ENCODE data around the gene RANBP10. TPM values are rescaled to one million over a fixed set of nuclear protein-coding genes. Genes with fewer than 3 reads are reported as not detected.

Gene RANBP10
- total and polyA plus RNA-seq, 4 donors, result 9.8 to 15.5 (median 13.8) TPM

GRCh38 chr16:67773099-67773498 is 33.3 kb downstream of the RANBP10 start:
- Histone ChIP-seq H3K36me3 (ENCODE audit: control insufficient read depth in 4 of 4, insufficient read depth in 3 of 4, low read depth in 1 of 4, low read length in 3 of 4) (no peaks in the 10 kb centered on the region), H3K9ac (ENCODE audit: low read depth in 1 of 2, low read length in 2 of 2) (peak overlapping the region in 1 of 2 donors; percentile 37), H3K27me3 (ENCODE audit: control insufficient read depth in 4 of 4, insufficient read depth in 4 of 4, low read length in 3 of 4) (no peaks in the 10 kb centered on the region), H3K4me1 (ENCODE audit: control insufficient read depth in 4 of 4, insufficient read depth in 4 of 4, low read length in 3 of 4) (peaks cover 17 to 54% (median 41%) of the 10 kb centered on the region in 4 donors), H3K27ac (ENCODE audit: low read depth in 1 of 2, low read length in 2 of 2) (peak overlapping the region; percentile 81 to 82), H3K4me3 (ENCODE audit: low read depth in 1 of 3, low read length in 3 of 3) (no peak overlapping the region), H3K9me3 (ENCODE audit: control insufficient read depth in 4 of 4, low read length in 3 of 4) (no peaks in the 10 kb centered on the region)
- DNase-seq (ENCODE audit: low spot score), result no peak
- 16% methylated on average over 4 of the region's 4 CpGs for WGBS
- TF ChIP-seq SP1 (IDR thresholded peaks at IDR 0.05) (no peak), RXRA (IDR thresholded peaks at IDR 0.05) (peak in 1 of 2 donors; percentile 49), JUND (IDR thresholded peaks at IDR 0.05) (no peak), RAD21 (IDR thresholded peaks at IDR 0.05) (no peak), ATF3 (IDR thresholded peaks at IDR 0.05) (no peak), FOXA2 (IDR thresholded peaks at IDR 0.05) (peak; percentile 14), HNF4A (conservative IDR thresholded peaks at IDR 0.05) (peak in 1 of 2 donors; percentile 23), EGR1 (IDR thresholded peaks at IDR 0.05; ENCODE audit: low read depth in 2 of 2) (no peak), TAF1 (conservative IDR thresholded peaks at IDR 0.05) (no peak), FOXA1 (IDR thresholded peaks at IDR 0.05) (no peak), NR2F2 (IDR thresholded peaks at IDR 0.05) (no peak), YY1 (IDR thresholded peaks at IDR 0.05) (peak; percentile 10), HNF4G (IDR thresholded peaks at IDR 0.05) (no peak), GABPA (IDR thresholded peaks at IDR 0.05 in 1 of 2, conservative IDR thresholded peaks at IDR 0.05 in 1 of 2) (no peak), REST (IDR thresholded peaks at IDR 0.05) (no peak)
- TF ChIP-seq, protein P1, sequence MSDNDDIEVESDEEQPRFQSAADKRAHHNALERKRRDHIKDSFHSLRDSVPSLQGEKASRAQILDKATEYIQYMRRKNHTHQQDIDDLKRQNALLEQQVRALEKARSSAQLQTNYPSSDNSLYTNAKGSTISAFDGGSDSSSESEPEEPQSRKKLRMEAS (IDR thresholded peaks at IDR 0.05), result peak; percentile 11
- TF ChIP-seq, protein P2, sequence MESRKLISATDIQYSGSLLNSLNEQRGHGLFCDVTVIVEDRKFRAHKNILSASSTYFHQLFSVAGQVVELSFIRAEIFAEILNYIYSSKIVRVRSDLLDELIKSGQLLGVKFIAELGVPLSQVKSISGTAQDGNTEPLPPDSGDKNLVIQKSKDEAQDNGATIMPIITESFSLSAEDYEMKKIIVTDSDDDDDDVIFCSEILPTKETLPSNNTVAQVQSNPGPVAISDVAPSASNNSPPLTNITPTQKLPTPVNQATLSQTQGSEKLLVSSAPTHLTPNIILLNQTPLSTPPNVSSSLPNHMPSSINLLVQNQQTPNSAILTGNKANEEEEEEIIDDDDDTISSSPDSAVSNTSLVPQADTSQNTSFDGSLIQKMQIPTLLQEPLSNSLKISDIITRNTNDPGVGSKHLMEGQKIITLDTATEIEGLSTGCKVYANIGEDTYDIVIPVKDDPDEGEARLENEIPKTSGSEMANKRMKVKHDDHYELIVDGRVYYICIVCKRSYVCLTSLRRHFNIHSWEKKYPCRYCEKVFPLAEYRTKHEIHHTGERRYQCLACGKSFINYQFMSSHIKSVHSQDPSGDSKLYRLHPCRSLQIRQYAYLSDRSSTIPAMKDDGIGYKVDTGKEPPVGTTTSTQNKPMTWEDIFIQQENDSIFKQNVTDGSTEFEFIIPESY (IDR thresholded peaks at IDR 0.05), result peak; percentile 87
- TF ChIP-seq, protein P3, sequence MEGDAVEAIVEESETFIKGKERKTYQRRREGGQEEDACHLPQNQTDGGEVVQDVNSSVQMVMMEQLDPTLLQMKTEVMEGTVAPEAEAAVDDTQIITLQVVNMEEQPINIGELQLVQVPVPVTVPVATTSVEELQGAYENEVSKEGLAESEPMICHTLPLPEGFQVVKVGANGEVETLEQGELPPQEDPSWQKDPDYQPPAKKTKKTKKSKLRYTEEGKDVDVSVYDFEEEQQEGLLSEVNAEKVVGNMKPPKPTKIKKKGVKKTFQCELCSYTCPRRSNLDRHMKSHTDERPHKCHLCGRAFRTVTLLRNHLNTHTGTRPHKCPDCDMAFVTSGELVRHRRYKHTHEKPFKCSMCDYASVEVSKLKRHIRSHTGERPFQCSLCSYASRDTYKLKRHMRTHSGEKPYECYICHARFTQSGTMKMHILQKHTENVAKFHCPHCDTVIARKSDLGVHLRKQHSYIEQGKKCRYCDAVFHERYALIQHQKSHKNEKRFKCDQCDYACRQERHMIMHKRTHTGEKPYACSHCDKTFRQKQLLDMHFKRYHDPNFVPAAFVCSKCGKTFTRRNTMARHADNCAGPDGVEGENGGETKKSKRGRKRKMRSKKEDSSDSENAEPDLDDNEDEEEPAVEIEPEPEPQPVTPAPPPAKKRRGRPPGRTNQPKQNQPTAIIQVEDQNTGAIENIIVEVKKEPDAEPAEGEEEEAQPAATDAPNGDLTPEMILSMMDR (IDR thresholded peaks at IDR 0.05; ENCODE audit: low read depth, low read length, missing input control), result no peak

All from liver (tissue), 9 donors.